ENCODE data around the gene RXRA.
"Not testable (repeated sequence)": the region's sequence is repeated elsewhere in the genome, so short reads cannot be mapped to it uniquely, and the experiment has no call there.

The RXRA gene

DNA sequence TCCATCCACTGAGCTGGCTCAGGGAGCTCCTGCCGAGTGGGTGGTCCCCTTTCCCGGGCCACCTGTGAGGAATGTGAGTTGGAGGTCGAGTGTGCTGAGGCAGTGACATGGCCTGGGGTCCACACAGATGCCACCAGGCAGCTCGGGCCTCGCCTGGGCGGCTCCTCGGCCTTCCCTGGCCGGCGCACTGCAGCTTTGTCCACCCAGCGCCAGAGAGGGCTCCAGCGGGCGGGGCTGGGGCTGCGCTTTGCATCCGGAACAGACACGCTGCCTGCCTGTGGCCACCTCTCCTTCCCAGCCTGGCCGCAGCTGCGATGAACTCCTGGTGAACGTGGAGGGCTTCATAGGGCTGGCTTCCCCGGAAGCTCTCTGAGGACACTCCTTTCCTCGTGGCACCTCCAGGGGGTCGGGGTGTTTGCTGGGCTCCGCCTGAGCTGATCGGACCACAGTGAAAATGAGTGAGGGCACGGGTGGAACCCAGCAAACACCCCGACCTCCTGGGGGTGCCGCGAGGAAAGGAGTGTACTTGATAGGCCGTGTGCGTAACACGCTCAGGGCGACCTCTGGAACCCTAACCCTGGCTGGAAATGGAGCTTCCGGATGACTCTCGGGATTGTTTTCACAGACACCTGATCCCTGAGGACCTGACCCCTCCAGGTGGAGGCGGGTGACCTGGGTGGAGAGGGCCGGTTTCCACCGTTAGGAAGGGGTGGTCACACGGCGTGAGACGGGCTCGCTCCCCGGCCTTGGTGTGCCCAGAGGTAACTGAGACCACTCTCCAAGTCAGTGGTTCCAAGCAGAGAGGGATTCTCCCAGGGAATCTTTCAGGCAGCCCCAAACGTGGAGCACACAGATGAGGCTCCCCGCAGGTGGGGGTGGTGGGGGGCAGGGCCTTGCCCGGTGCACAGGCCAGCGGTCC is 31.8 kb upstream of the RXRA start:
- no peak for DNase-seq (ENCODE audit: low read depth)

DNA sequence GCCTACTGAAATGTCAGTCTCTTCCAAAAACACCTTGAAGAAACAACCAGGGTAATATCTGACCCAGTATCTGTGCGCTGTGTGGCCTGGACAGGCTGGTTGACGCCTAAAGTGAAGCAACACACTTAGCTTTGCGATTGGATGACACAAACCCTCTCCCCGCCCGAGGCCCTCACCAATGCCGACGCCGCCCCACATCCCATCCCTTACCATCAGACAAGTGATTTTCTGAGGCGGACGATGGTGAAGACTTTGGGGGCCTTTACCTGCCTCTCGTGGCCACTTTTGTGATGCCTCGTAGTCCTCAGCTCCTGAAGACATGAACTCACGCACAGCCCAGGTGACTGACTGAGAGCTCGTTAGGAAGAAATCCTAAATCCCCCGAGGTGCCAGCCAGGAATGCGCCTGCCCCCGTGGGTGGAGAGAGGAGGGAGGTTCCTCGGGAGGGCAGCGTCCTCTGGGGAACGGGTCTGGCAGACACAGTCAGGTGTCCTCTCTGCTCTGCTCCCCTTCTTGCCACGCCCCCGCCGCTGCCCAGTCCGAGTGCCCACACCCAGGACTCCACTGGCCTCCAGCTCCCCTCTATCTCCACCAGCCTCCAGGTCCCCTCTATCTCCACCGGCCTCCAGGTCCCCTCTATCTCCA is 31.0 kb upstream of the RXRA start:
- no peak for DNase-seq (ENCODE audit: low read depth)

DNA sequence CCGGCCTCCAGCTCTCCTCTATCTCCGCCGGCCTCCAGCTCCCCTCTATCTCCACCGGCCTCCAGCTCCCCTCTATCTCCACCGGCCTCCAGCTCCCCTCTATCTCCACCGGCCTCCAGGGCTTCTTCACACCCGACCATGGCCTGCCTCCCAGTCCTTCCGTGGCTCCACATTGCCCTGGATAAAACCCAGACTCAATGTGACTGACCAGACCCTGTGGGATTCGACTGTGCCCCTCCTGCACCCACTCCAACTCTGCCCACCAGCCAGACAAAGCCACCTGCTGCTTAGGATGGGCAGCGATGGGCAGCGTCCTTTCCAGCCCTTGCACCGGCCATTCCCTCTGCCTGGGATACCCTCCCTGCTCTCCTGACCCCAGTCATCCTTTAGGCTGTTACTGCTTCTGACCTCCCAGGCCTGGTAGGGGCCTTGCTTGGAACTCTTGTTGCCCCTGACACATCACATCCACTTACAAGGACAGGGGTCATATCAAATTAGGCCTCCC is 30.5 kb upstream of the RXRA start:
- no peak for DNase-seq (ENCODE audit: low read depth)

DNA sequence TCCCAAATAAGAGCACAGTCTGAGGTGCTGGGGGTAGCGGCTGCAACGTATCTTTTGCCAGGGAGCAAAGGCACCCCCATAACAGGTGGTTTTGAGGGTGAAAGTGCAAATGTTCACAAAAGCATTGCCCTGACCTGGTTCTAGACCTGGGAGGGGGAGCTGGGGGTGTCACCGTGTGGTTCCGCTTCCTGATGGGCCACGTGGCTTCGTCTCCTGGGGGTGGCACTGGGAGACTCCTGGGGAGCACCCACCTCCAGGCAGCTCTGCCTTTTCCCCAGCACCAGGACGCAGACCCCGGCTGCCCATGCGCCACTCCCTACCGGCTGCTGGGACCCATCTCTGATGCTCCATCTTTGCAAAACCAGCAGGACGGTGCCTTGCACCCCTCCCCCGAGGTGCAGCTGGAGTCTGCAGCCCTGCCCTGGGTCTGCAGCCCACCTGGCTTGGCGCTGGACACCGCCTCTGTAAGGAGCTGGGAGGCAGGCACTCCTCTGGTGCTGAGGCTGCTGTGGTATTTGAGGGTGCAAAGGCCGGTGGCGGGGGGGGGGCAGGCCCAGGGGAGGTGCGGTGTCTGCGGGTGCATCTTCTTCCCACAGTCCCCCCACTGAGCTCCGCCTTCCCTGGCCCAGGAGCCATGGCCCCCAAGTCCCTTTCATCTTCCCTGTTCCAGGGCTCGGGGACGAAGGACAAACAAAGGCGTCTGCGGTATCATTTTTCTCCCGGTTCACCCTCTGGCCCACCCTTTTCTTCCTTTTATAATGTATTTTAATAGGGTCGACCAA is 29.8 kb upstream of the RXRA start:
- no peak for DNase-seq (ENCODE audit: low read depth)

DNA sequence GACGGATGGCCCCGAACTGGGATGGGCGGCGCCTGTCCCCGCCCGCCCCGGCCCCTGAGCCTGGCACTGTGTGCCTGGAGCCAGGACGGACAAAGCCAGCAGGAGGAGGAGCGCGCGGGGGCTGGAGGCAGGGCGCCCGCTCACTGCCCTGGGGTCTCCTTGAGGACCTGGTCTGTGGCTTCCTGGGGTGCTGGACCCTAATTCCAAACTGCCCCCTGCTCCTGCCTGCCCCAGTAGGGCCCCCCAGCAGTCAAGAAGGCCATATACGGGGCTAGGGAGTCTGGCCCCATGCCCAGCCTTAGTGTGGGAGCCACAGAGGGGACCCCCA is 29.2 kb upstream of the RXRA start:
- no peak for DNase-seq (ENCODE audit: low read depth)

DNA sequence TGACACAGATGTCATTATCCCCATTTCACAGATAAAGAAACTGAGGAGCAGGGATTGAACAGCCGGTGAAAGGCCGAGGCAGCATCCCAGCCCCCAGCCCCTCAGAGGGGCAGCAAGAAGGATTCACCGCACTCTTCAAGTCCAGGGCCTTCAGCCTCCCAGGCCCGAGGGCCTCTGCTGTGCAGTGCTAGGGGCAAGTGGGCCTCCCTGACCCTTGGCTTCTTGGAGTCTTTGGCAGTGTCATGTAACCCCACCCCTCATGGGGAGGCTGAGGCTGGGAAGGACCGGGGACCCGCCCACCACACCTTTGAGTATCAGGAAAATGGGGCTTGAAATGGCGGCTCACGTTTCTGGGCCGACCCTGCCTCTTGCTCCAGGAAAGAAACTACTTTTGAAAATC is 28.7 kb upstream of the RXRA start:
- no peak for DNase-seq (ENCODE audit: low read depth)

DNA sequence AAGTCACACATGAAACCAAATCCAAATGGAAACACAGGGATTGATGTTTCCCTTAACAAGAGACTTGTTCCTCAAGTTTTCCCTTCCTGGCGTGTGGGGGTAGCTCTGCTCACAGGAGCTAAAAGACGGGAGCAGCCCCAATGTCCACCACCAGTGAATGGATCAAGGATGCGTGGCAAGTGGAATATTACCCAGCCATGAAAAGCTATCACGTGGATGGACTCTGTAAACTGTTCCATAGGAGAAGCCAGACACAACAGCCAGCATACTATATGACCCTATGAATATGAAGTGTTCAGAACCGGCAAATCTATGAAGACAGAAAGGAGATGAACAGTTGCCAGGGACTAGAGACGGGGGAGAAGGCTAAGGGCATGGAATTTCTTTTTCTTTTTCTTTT is 28.3 kb upstream of the RXRA start:
- no peak for DNase-seq (ENCODE audit: low read depth)

DNA sequence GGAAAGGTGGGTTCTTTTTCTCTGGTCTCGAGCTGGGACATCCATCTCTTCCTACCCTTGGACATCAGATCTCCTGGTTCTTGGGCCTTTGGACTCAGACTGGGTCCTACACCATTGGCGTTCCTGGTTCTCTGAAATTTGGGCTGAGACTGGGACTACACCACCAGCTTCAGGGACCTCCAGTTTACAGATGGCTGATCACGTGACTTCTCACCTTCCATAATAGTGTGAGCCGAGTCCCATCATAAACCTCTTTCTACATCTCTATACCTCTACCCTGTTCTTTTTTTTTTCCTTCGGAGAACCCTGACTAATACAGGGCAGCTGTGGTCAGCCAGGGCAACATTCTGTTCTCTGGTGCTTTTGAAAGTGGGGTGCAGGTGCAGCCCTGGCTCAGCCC is 27.2 kb upstream of the RXRA start:
- DNase-seq (ENCODE audit: low read depth) = no peak

DNA sequence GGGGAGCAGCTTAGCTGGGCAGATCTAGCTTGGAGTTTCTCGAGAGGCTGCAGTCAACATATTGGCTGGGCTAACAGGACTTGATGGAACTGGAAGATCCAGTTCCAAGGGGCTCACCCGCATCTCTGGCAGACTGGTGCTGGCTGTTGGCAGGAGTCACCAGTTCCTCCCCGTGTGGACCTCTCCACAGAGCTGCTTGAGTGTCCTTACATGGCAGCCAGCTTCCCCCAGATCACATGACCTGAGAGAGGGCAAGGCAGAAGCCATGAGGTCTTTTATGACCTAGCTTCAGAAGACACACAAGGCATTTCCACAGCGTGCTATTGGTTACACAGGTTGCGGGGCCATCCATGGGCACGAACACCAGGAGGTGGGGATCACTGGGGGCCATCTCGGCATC is 26.4 kb upstream of the RXRA start:
- no peak for DNase-seq (ENCODE audit: low read depth)

DNA sequence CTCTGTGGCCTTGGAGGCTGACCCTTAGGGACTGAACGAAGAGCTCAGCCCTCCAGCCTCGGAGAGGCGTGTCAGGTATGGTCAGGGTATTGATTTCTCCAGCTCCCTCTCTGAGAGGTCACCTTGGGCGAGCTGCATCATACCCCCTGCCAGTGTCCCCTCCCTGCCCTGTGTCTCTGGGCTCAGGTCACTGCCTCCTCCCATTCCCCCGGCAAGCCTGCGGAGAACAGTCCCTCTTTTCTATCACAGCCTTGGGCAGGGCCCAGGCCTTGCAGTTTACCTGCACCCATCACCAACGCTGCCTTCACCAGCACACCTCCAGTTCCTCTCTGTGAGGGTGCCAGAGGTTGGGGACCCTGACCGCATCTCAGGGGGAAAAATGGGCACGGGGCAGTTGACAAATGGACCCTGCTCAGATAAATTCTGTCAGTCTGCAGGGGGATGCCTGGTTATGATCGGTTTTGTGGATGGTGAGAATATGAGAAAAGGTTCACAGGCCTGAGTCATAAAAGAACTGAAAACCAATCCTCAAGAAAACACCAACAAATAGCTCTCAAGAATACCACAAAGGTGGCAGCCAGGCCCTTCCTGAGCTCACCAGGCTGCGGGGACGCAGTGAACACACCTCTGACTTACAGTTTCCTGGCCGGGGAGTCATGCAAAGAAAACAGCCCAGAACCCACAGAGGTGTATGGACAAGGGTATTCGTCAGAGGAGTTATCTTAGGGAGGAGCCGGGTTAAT is 24.7 kb upstream of the RXRA start:
- DNase-seq (ENCODE audit: low read depth) = no peak

DNA sequence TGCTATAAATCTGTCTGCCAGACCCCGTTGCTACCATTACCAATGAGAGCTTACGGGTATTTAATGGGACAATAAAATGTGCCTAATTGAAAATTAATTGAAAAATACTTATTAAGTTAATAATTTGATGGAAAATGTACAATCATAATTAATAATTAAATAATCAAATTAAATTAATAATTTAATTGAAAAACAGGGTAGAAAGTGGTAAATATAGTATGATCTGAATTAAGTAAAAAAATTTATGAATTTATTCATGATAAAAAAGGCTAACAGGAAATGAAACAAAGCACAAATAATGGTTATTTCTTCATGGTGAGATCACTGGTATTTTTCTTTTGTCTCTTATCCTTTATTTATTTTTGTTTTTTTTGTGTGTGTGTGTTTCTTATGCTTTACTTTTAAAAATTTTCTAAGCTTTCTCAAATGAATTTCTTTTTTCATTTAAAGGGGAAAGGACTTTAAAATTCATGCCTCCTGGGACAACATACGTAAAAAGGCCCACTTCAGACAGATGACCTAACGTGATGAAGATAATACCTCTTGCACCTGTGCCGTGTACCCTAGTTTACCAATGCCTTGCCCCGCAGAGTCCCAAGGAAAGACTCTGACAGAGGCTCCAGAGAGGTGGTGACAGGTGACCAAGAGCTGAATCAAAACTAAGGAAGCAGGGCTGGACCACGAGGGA is 24.0 kb upstream of the RXRA start:
- no peak for DNase-seq (ENCODE audit: low read depth)

DNA sequence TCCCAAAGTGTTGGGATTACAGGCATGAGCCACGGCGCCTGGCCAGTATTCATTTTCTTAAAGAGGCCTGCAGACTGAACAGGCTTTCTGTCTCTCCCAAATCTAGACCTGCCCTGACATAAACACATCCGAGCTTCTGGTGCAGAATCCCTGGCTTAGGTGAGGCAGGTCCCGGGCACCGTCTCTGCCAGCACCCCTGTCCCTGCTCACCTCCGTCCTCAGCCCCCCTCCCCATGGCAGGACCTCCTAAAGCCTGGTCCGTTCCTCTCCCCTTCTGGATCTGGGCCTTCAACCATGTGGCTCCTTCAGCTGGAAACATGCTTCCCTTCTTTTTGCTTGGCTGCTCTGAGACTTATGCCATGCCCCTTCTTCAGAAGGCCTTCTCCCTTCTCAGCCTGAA is 22.7 kb upstream of the RXRA start:
- no peak for DNase-seq (ENCODE audit: low read depth)

DNA sequence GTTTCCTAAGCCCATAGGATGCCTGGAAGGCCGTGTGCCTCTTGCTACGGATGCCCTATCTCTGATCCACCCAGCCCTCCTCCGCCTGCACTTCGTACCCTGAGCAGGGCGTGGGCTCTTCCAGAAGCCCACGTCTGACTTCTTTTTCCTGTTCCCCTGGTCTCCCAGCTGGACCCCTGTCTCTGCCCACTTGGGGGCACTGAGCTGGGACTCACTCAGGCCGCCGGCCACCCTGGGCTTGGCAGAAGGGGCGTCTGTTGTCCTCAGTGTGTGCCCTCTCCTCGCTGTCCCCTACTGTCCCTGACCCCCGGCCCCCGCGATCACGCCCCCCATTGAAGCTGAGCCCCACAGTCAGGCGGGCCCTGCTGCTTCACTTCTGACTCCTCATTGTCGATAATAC is 22.0 kb upstream of the RXRA start:
- DNase-seq (ENCODE audit: low read depth) = no peak

DNA sequence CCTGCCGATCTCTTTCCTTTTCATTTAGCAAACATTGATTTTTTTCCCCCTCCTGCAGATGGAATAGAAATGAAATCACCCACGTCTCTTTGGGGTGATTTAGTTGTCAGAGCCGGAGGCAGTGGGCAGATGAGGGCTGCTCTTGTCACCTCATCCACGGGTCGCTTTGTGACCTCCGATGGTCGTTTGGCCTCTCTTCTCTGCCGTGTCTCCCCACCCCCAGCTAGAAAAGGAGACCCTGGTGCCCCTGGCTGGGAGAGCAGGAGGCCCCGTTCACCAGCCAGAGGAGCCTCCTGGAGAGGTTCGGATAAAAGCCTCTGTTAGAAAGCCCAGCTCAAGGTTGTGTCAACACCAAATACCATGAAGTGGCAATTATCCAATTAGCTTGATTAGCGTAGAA is 21.6 kb upstream of the RXRA start:
- DNase-seq (ENCODE audit: low read depth) = no peak

DNA sequence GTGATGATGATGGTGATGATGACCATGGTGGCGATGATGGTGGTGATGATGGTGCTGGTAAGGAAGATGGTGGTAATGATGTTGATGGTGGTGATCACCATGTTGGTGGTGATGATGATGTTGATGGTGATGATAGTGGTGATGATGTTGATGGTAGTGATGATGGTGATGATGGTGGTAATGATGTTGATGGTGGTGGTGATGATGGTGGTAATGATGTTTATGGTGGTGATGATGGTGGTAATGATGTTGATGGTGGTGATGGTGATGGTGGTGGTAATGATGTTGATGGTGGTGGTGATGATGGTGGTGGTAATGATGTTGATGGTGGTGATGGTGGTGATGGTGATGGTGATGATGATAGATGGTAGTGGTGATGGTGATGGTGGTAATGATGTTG is 20.7 kb upstream of the RXRA start:
- DNase-seq (ENCODE audit: low read depth) = no peak

DNA sequence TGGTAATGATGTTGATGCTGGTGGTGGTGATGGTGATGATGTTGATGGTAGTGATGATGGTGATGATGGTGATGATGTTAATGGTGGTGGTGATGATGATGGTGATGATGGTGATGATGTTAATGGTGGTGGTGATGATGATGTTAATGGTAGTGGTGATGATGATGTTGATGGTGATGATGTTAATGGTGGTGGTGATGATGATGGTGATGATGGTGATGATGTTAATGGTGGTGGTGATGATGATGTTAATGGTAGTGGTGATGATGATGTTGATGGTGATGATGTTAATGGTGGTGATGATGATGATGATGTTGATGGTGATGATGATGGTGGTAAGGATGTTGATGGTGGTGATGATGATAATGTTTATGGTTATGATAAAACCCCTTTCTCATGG is 20.2 kb upstream of the RXRA start:
- DNase-seq (ENCODE audit: low read depth) = not testable (repeated sequence)

DNA sequence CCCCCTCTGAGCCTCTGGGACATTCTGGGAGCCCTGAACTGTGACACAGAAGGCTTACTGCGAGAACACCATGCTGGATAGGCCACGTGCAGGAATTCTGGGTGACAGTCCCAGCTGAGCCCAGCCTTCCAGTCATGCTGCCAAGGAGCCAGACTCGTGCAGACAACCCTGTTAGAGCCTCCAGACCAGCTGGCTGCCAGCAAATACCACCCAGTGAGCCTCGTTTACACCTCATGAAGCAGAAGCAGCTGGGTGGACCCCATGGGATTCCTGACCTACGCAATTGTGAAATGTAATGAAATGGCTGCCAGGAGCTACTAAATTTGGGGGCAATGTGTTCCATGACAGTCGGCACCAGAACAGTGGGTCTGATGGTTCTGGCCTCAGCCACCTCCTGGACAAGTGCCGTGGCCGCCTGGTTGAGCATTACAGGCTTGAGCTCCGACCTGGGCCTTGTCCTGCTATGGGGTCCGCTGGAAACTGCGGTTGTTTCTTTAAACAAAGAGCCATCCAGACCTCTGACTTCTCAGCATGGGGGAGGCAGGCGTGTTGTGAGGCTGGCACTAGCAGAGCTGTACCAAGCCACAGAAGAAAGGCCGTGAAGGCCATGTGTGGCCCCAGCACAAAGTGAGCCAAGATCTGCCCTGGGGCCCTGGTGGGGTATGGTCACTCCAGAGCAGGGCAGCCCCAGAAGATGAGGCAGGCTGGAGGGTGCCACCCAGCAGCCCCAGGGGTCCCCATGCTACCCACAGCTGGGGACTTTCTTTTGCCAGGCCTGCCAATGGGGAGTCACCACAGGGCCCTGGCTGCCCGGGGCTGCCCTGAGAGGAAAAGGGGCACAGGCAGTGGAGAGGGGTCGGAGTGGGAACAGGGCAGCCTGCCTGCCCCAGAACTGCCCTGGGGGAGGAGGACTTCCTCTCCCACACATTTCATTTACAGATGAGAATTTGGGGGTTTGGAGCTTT is 19.3 kb upstream of the RXRA start:
- DNase-seq (ENCODE audit: low read depth) = no peak

DNA sequence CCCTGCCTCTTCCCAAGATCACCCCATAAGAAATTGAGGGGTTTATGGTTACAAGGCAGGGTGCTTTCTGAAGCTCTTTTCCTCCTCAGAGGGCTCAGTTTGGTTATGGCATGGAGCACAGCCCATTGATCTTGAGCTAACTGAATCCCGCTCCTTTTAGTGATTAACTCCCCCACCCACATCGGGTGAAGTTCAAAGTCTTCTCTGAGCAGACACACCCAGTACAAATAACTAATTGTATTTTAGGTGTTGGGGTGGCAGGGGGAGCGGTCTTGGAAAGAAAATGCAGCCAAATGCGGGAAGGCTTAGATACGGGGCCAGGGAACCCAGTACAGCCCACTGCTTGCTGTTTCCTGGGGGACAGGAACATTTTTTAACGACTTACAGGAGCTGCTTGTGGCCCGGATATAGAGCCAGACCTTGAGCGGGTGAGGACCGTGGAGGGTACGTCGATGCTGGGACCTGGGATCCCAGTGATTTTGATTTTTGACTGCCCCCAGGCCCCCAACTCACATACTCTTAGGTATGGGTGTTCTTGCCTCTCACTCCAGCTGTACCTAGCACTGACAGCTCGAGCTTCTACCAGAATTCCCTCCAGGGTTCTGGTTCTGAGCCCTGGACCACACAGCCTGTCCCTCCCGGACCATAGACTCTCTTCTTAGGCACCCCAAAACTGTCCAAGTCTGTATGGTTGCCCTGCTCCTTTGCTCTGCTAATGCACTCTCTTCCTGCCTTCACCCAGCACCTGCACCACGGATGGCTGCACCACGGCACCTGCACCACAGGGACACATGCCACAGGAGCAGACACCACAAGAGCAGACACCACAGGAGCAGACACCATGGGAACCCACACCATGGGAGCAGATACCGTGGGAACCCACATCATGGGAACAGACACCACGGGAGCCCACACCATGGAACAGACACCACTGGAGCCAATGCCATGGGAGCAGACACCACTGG is 18.3 kb upstream of the RXRA start:
- DNase-seq (ENCODE audit: low read depth) = no peak

DNA sequence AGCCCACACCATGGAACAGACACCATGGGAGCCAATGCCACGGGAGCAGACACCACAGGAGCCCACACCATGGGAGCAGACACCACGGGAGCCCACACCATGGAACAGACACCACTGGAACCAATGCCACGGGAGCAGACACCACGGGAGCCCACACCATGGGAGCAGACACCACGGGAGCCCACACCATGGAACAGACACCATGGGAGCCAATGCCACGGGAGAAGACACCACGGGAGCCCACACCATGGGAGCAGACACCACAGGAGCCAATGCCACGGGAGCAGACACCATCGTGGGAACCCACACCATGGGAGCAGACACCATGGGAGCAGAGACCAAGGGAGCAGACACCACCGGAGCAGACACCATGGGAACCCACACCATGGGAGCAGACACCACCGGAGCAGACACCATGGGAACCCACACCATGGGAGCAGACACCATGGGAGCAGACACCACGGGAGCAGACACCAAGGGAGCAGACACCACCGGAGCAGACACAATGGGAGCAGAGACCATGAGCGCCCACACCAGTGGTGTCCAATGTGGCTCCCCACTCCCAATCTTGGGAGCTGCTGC is 17.5 kb upstream of the RXRA start:
- not testable (repeated sequence) for DNase-seq (ENCODE audit: low read depth)

Data from fibroblast of the conjunctiva (primary cell).